WERI-Rb-1 (cell line): Measurements from ENCODE around the gene KRT75.

Source experiments
- DNase-seq: peaks from one replicate; pipeline ENCODE4 v3.0.0-alpha.2; 2020
- H3K27ac ChIP-seq: fragments of 250-450 bp; sonication (Bioruptor Pico); 2 replicates; pipeline ENCODE4 v1.5.1; 2020; ENCODE audit warnings: mild to moderate bottlenecking, moderate library complexity
- H3K27me3 ChIP-seq: fragments of 250-450 bp; sonication (Bioruptor Pico); 2 replicates; pipeline ENCODE4 v1.5.1; 2021; ENCODE audit warnings: mild to moderate bottlenecking, low read depth, moderate library complexity; ENCODE audit not compliant: insufficient read depth, severe bottlenecking
- H3K36me3 ChIP-seq: fragments of 250-450 bp; sonication (Bioruptor Pico); 2 replicates; pipeline ENCODE4 v1.5.1; 2020; ENCODE audit warnings: mild to moderate bottlenecking, moderate library complexity
- H3K4me3 ChIP-seq: 2 replicates; pipeline ENCODE4 v1.5.1; 2011; ENCODE audit warnings: low read depth, mild to moderate bottlenecking, control low read depth, low read length
- H3K9me3 ChIP-seq: fragments of 250-450 bp; sonication (Bioruptor Pico); 2 replicates; pipeline ENCODE4 v1.5.1; 2021; ENCODE audit warnings: mild to moderate bottlenecking, moderate library complexity; ENCODE audit not compliant: severe bottlenecking
- CTCF ChIP-seq: IDR thresholded peaks from 2 replicates; pipeline ENCODE4 v1.5.1; 2011; ENCODE audit warnings: low read depth, mild to moderate bottlenecking, control low read depth, inconsistent platforms, low read length

The KRT75 gene

GRCh38 chr12:52434081-52434733 lies at the start of gene KRT75:
Gene KRT75 (minus strand): TSS chr12:52434371. CDS start chr12:52434304, 67 bp downstream.
- Histone ChIP-seq H3K27ac (no peak within 1 kb of the TSS), H3K4me3 (no peak within 1 kb of the TSS), H3K9me3 (no peaks in the 10 kb centered on the region), H3K27me3 (peaks cover 95% of the 10 kb centered on the region), H3K36me3 (no peaks in the 10 kb centered on the region)
- TF ChIP-seq CTCF = no peak
- no peak for DNase-seq

- DNase-seq = no peak
These were observed 45.9 kb upstream of the KRT75 start for GRCh38 chr12:52480073-52480472.

GRCh38 chr12:52477651-52478050 lies 43.5 kb upstream of the KRT75 start:
- H3K9me3 ChIP-seq = no peaks in the 10 kb centered on the region
- TF ChIP-seq CTCF = no peak
- DNase-seq = no peak

More at GRCh38 chr12:52480073-52480472, 45.9 kb upstream of the KRT75 start:
- no peak overlapping the region for H3K4me3 ChIP-seq
- H3K9me3 ChIP-seq = no peaks in the 10 kb centered on the region
- H3K27ac ChIP-seq = no peak overlapping the region
- TF ChIP-seq CTCF = no peak
- H3K36me3 ChIP-seq = no peaks in the 10 kb centered on the region
- H3K27me3 ChIP-seq = peaks cover 45% of the 10 kb centered on the region

GRCh38 chr12:52474212-52474611 lies 40.0 kb upstream of the KRT75 start:
- H3K4me3 ChIP-seq = no peak overlapping the region

More at GRCh38 chr12:52477651-52478050, 43.5 kb upstream of the KRT75 start:
- Histone ChIP-seq H3K4me3 (no peak overlapping the region), H3K36me3 (no peaks in the 10 kb centered on the region), H3K27me3 (peaks cover 49% of the 10 kb centered on the region), H3K27ac (no peak overlapping the region)

GRCh38 chr12:52473768-52474167 lies 39.6 kb upstream of the KRT75 start, which contains the start of gene KRT6C:
Gene KRT6C (minus strand): TSS chr12:52473805. CDS start chr12:52473737, 68 bp downstream.
- no peak within 1 kb of the TSS for H3K4me3 ChIP-seq
- TF ChIP-seq CTCF = no peak
- H3K27me3 ChIP-seq = peaks cover 55% of the 10 kb centered on the region
- H3K9me3 ChIP-seq = no peaks in the 10 kb centered on the region
- no peak for DNase-seq
- H3K36me3 ChIP-seq = no peaks in the 10 kb centered on the region
- no peak within 1 kb of the TSS for H3K27ac ChIP-seq

More at GRCh38 chr12:52474212-52474611, 40.0 kb upstream of the KRT75 start:
- no peak for TF ChIP-seq CTCF
- no peak overlapping the region for H3K27ac ChIP-seq
- peaks cover 54% of the 10 kb centered on the region for H3K27me3 ChIP-seq
- DNase-seq = no peak
- no peaks in the 10 kb centered on the region for H3K9me3 ChIP-seq
- no peaks in the 10 kb centered on the region for H3K36me3 ChIP-seq

- Histone ChIP-seq H3K27ac (no peak overlapping the region), H3K36me3 (no peaks in the 10 kb centered on the region), H3K9me3 (no peaks in the 10 kb centered on the region), H3K4me3 (no peak overlapping the region), H3K27me3 (peaks cover 56% of the 10 kb centered on the region)
- TF ChIP-seq CTCF = no peak
- DNase-seq = no peak
These were observed 35.7 kb upstream of the KRT75 start for GRCh38 chr12:52469853-52470252.
